Endodermal cell (in vitro differentiated cells): ENCODE results near the gene EPHA6. TPM values are rescaled to one million over a fixed set of nuclear protein-coding genes. Genes with fewer than 3 reads are reported as not detected.
"Not testable (repeated sequence)": the region's sequence is repeated elsewhere in the genome, so short reads cannot be mapped to it uniquely, and the experiment has no call there.

Experiments used
- DNase-seq: peaks from one replicate; pipeline ENCODE4 v3.0.0-alpha.2; 2017
- H3K27ac ChIP-seq: 2 replicates; pipeline ENCODE4 v1.5.1; 2013; ENCODE audit warnings: mild to moderate bottlenecking, low read depth, low read length, moderate library complexity
- H3K27me3 ChIP-seq: 2 replicates; pipeline ENCODE4 v1.6.1; 2013; ENCODE audit warnings: mild to moderate bottlenecking, low read length, moderate library complexity; ENCODE audit not compliant: insufficient read depth, control insufficient read depth, poor library complexity, severe bottlenecking
- H3K36me3 ChIP-seq: 2 replicates; pipeline ENCODE4 v1.7.0; 2013; ENCODE audit warnings: mild to moderate bottlenecking, low read length, moderate library complexity; ENCODE audit not compliant: control insufficient read depth, insufficient read depth
- H3K4me1 ChIP-seq: one replicate; pipeline ENCODE4 v1.7.0; 2013; ENCODE audit warnings: low read length; ENCODE audit not compliant: control insufficient read depth, insufficient read depth
- H3K4me3 ChIP-seq: 2 replicates; pipeline ENCODE4 v1.5.1; 2013; ENCODE audit warnings: mild to moderate bottlenecking, low read length, moderate library complexity
- H3K9ac ChIP-seq: 2 replicates; pipeline ENCODE4 v1.6.1; 2013; ENCODE audit warnings: mild to moderate bottlenecking, low read length, moderate library complexity; ENCODE audit not compliant: poor library complexity, severe bottlenecking; ENCODE audit errors: extremely low read depth
- H3K9me3 ChIP-seq: 2 replicates; pipeline ENCODE4 v1.6.1; 2013; ENCODE audit warnings: mild to moderate bottlenecking, low read length, moderate library complexity; ENCODE audit not compliant: control insufficient read depth
- H3K27ac Mint-ChIP-seq: 2 replicates; pipeline ENCODE4 v1.8.0; 2020; ENCODE audit warnings: mixed read lengths
- H3K27me3 Mint-ChIP-seq: 2 replicates; pipeline ENCODE4 v1.8.0; 2021; ENCODE audit warnings: mild to moderate bottlenecking, mixed read lengths; ENCODE audit not compliant: insufficient read depth
- H3K36me3 Mint-ChIP-seq: 2 replicates; pipeline ENCODE4 v1.8.0; 2020; ENCODE audit warnings: low read depth, mixed read lengths
- H3K4me1 Mint-ChIP-seq: 2 replicates; pipeline ENCODE4 v1.8.0; 2020; ENCODE audit warnings: mixed read lengths
- H3K4me3 Mint-ChIP-seq: 2 replicates; pipeline ENCODE4 v1.8.0; 2020; ENCODE audit warnings: mild to moderate bottlenecking, moderate library complexity, mixed read lengths
- H3K9me3 Mint-ChIP-seq: 2 replicates; pipeline ENCODE4 v1.8.0; 2020; ENCODE audit warnings: mild to moderate bottlenecking, mixed read lengths
- WGBS, 2 experiments: methylation state at CpG; one replicate each; pipeline versions ENCODE4 v1.1.5 to v1.1.7; 2013; ENCODE audit warnings: missing lambda C conversion rate in 2 of 2, mixed read lengths in 1 of 2; ENCODE audit not compliant: insufficient coverage in 1 of 2, insufficient read length in 1 of 2; 5-methylcytosine and 5-hydroxymethylcytosine counted together
- total RNA-seq, 2 donors: library from RNA; stranded (reverse); fragmentation: NEBNext Ultra II Directional in 1 of 2; extraction: Animal tissue kit (Norgen Biotek cat#: 25700) in 1 of 2; gene quantifications; 2 replicates in 1 of 2; 3 replicates in 1 of 2; pipeline ENCODE4 v1.2.1, GENCODE V29; 2021
- TF ChIP-seq, protein P1 (sequence below): fragments of 200-600 bp; sonication (generic); conservative IDR thresholded peaks from 2 replicates; pipeline ENCODE4 v1.5.0; 2021; ENCODE audit warnings: antibody characterized with exemption, mild to moderate bottlenecking

EPHA6 gene
- total RNA-seq, 2 donors from 2014 or later, result 4.6 to 12.2 TPM

DNA sequence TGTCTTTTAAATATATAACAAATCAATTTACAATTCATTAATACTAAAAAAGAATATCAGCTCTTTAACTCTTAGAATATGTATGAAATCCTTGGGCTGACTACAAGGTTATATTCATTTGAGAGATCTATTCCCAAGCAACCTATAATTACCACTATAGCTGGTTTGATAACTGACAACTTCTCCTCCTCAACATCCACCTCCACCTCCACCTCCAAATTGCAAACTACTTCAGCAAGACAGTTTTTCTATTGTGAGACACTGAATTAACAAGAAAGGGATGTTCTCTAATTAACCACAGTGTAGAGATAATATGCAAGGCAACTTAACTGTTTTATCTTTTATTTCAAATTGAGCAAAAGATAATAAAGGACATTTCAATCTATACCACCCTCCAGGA lies 665.3 kb downstream of the EPHA6 start:
- DNase-seq, result no peak
- H3K27ac ChIP-seq, result no peak overlapping the region
- no peaks in the 10 kb centered on the region for H3K36me3 ChIP-seq
- no peaks in the 10 kb centered on the region for H3K4me1 ChIP-seq
- H3K9me3 Mint-ChIP-seq, result peaks cover 14% of the 10 kb centered on the region
- no peaks in the 10 kb centered on the region for H3K36me3 Mint-ChIP-seq
- no peaks in the 10 kb centered on the region for H3K9me3 ChIP-seq
- peaks cover 2% of the 10 kb centered on the region for H3K4me1 Mint-ChIP-seq
- no peaks in the 10 kb centered on the region for H3K27me3 Mint-ChIP-seq
- TF ChIP-seq, protein P1, sequence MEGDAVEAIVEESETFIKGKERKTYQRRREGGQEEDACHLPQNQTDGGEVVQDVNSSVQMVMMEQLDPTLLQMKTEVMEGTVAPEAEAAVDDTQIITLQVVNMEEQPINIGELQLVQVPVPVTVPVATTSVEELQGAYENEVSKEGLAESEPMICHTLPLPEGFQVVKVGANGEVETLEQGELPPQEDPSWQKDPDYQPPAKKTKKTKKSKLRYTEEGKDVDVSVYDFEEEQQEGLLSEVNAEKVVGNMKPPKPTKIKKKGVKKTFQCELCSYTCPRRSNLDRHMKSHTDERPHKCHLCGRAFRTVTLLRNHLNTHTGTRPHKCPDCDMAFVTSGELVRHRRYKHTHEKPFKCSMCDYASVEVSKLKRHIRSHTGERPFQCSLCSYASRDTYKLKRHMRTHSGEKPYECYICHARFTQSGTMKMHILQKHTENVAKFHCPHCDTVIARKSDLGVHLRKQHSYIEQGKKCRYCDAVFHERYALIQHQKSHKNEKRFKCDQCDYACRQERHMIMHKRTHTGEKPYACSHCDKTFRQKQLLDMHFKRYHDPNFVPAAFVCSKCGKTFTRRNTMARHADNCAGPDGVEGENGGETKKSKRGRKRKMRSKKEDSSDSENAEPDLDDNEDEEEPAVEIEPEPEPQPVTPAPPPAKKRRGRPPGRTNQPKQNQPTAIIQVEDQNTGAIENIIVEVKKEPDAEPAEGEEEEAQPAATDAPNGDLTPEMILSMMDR, result no peak
- no peak overlapping the region for H3K4me3 Mint-ChIP-seq
- no peak overlapping the region for H3K27ac Mint-ChIP-seq
- no peak overlapping the region for H3K9ac ChIP-seq
- no peak overlapping the region for H3K4me3 ChIP-seq
- no peaks in the 10 kb centered on the region for H3K27me3 ChIP-seq

DNA sequence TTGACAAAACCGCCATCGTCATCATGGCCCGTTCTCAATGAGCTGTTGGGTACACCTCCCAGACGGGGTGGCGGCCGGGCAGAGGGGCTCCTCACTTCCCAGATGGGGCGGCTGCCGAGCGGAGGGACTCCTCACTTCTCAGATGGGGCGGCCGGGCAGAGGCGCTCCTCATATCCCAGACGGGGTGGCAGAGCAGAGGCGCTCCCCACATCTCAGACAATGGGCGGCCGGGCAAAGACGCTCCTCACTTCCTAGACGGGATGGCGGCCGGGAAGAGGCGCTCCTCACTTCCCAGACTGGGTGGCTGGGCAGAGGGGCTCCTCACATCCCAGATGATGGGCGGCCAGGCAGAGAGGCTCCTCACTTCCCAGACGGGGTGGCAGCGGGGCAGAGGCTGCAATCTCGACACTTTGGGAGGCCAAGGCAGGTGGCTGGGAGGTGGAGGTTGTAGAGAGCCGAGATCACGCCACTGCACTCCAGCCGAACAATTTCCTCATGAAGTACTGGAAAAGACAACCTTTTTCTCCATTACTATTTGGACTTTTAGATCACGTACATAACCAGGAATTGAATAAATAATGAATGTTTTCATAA lies 666.4 kb downstream of the EPHA6 start:
- H3K27ac ChIP-seq, H3K4me3 ChIP-seq, H3K27me3 Mint-ChIP-seq, H3K27ac Mint-ChIP-seq, DNase-seq, H3K4me1 ChIP-seq, H3K27me3 ChIP-seq, H3K36me3 Mint-ChIP-seq, H3K4me1 Mint-ChIP-seq, H3K9me3 ChIP-seq, H3K4me3 Mint-ChIP-seq, H3K9ac ChIP-seq, H3K36me3 ChIP-seq: not testable (repeated sequence)
- WGBS, 2 experiments, result 97 to 100% methylated on average over 2 to 28 of the region's 29 CpGs
- H3K9me3 Mint-ChIP-seq, result peaks cover 14% of the 10 kb centered on the region

DNA sequence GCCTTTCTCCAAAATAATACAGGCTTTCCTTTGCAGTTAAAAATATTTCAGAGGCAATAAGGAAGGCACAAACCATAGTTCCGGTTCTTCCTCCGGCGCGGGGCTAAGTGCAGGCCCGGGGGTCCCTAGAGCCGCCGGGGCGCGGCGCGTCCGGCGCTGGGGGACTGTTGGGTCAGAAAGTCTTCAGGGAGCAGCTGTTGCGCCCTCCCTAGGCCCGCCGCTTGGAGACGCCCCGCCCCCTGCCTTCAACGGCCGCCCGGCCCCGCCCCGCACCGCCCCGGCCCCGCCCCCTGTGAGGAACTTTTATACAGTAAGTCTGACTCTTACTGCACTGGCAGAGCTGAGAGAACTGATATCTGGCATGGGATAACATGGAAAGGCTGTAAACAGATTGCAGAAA lies 667.0 kb downstream of the EPHA6 start:
- Mint-ChIP-seq H3K36me3 (no peaks in the 10 kb centered on the region), H3K27ac (no peak overlapping the region), H3K4me3 (no peak overlapping the region), H3K9me3 (peaks cover 14% of the 10 kb centered on the region), H3K4me1 (peaks cover 2% of the 10 kb centered on the region), H3K27me3 (no peaks in the 10 kb centered on the region)
- H3K4me3 ChIP-seq, result no peak overlapping the region
- TF ChIP-seq, protein P1, result no peak
- no peak overlapping the region for H3K27ac ChIP-seq
- H3K9me3 ChIP-seq, result no peaks in the 10 kb centered on the region
- no peaks in the 10 kb centered on the region for H3K4me1 ChIP-seq
- no peak overlapping the region for H3K9ac ChIP-seq
- no peaks in the 10 kb centered on the region for H3K27me3 ChIP-seq
- peak; percentile 46 for DNase-seq
- H3K36me3 ChIP-seq, result no peaks in the 10 kb centered on the region
- WGBS, 2 experiments, result 96% methylated on average over 26 of the region's 26 CpGs; no CpG with 5 or more reads in 1 of the 2 experiments

DNA sequence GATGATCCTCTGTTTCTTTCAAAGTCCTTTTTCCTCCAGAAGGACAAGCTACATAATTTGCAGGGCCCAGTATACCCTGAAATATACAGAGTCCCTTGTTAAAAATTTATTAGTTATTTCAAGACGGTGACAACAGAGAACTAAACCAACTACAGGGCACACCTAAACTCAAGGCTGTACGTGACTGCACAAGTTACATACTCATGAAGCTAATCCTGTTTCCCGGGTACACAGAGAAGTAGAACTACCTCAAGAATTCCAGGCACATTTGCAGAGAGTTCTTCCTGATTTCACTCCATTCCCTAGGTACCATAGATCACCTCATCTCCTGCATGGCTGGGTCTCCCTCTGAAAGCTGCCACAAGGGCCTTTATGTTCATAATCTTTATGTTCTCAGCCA lies 670.8 kb downstream of the EPHA6 start:
- H3K4me3 Mint-ChIP-seq, result no peak overlapping the region
- H3K9me3 Mint-ChIP-seq, result peaks cover 14% of the 10 kb centered on the region
- H3K36me3 ChIP-seq, result no peaks in the 10 kb centered on the region
- H3K9ac ChIP-seq, result no peak overlapping the region
- no peaks in the 10 kb centered on the region for H3K4me1 Mint-ChIP-seq
- H3K4me3 ChIP-seq, result no peak overlapping the region
- H3K36me3 Mint-ChIP-seq, result no peaks in the 10 kb centered on the region
- no peak overlapping the region for H3K27ac Mint-ChIP-seq
- TF ChIP-seq, protein P1, result no peak
- WGBS, 2 experiments, result 94 to 100% methylated on average over 3 of the region's 3 CpGs
- H3K27me3 ChIP-seq, result no peaks in the 10 kb centered on the region
- no peak for DNase-seq
- H3K27me3 Mint-ChIP-seq, result no peaks in the 10 kb centered on the region
- no peak overlapping the region for H3K27ac ChIP-seq
- H3K9me3 ChIP-seq, result no peaks in the 10 kb centered on the region
- no peaks in the 10 kb centered on the region for H3K4me1 ChIP-seq
